Measurements from ENCODE around the gene PCBD1.

DNA sequence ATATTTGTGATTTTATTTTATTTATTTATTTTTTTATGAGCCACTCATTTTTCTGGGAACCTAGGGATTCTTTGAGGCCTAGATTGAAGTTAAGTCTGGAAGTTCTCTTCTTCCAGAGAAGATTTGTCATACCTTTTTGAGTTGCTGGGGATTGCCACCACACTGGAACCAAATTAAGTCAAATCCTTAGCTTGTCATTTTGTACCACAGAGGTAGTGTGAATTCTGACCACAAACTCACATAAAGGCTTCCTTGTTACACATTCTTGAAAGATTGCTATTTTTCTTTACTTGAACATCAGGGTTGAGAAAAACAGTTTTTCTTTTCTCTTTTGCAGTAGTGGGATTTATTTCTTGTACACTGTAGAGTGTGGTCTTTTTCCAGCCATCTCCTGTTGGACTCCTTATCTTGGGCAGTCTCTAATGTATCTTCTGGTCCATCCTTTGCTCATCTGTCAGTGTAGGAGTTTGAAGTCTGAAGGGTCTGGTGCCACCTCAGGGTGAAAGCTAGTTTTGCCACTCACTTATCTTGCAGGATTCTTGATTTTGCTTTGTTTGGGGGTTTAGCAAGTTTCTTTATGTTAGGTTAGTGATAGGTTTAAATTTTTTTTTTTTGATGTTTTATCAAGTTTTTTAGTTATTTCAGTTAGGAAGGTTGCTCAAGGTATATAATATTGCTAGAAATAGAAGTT, 24.8 kb downstream of the PCBD1 start:
- TF ChIP-seq, protein P1, sequence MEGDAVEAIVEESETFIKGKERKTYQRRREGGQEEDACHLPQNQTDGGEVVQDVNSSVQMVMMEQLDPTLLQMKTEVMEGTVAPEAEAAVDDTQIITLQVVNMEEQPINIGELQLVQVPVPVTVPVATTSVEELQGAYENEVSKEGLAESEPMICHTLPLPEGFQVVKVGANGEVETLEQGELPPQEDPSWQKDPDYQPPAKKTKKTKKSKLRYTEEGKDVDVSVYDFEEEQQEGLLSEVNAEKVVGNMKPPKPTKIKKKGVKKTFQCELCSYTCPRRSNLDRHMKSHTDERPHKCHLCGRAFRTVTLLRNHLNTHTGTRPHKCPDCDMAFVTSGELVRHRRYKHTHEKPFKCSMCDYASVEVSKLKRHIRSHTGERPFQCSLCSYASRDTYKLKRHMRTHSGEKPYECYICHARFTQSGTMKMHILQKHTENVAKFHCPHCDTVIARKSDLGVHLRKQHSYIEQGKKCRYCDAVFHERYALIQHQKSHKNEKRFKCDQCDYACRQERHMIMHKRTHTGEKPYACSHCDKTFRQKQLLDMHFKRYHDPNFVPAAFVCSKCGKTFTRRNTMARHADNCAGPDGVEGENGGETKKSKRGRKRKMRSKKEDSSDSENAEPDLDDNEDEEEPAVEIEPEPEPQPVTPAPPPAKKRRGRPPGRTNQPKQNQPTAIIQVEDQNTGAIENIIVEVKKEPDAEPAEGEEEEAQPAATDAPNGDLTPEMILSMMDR (IDR thresholded peaks at IDR 0.05) = no peak
- TF ChIP-seq POLR2A (IDR thresholded peaks at IDR 0.05) = no peak
